Peyer's patch (tissue), 4 donors: ENCODE results near the gene CREBBP.

Source experiments
- POLR2A ChIP-seq, 2 donors: fragments of 450-650 bp; IDR thresholded peaks; one replicate each; pipeline ENCODE4 v1.5.1; 2017; ENCODE audit warnings: antibody characterized with exemption in 2 of 2, mild to moderate bottlenecking in 2 of 2, moderate library complexity in 2 of 2
- TF ChIP-seq, protein P1 (sequence below), 6 experiments: fragments of 450-650 bp in 4 of 6; fragments of 200-600 bp in 2 of 6; sonication (generic) in 1 of 6; IDR thresholded peaks; one replicate each; pipeline ENCODE4 v1.5.1; 2017 to 2019; ENCODE audit warnings: antibody characterized with exemption in 6 of 6, mild to moderate bottlenecking in 3 of 6, moderate library complexity in 1 of 6

GRCh38 chr16:3713587-3714242 is 166.8 kb downstream of the CREBBP start:
- TF ChIP-seq, protein P1, sequence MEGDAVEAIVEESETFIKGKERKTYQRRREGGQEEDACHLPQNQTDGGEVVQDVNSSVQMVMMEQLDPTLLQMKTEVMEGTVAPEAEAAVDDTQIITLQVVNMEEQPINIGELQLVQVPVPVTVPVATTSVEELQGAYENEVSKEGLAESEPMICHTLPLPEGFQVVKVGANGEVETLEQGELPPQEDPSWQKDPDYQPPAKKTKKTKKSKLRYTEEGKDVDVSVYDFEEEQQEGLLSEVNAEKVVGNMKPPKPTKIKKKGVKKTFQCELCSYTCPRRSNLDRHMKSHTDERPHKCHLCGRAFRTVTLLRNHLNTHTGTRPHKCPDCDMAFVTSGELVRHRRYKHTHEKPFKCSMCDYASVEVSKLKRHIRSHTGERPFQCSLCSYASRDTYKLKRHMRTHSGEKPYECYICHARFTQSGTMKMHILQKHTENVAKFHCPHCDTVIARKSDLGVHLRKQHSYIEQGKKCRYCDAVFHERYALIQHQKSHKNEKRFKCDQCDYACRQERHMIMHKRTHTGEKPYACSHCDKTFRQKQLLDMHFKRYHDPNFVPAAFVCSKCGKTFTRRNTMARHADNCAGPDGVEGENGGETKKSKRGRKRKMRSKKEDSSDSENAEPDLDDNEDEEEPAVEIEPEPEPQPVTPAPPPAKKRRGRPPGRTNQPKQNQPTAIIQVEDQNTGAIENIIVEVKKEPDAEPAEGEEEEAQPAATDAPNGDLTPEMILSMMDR (IDR thresholded peaks at IDR 0.05), result no peak
- TF ChIP-seq POLR2A (IDR thresholded peaks at IDR 0.05), result no peak
